ENCODE data around the gene REXO4. TPM values are rescaled to one million over a fixed set of nuclear protein-coding genes. Genes with fewer than 3 reads are reported as not detected.
"Not testable (repeated sequence)": the region's sequence is repeated elsewhere in the genome, so short reads cannot be mapped to it uniquely, and the experiment has no call there.

Gene REXO4
- total and polyA plus RNA-seq, 12 donors, result 18.9 to 27.6 (median 22.8) TPM

GRCh38 chr9:133393399-133393798 is 24.4 kb downstream of the REXO4 start:
- H3K9me3 ChIP-seq (replicated peaks in 1 of 3), result no peaks in the 10 kb centered on the region
- intact Hi-C loops (cut with DNase I), result no loop called here
- 73 to 85% (median 78%) methylated on average over 3 of the region's 3 CpGs for WGBS, 4 donors
- no peaks in the 10 kb centered on the region for H3K36me3 ChIP-seq (replicated peaks in 1 of 2)
- peaks cover 7% of the 10 kb centered on the region for H3K27me3 ChIP-seq
- no peaks in the 10 kb centered on the region for H3K4me1 ChIP-seq (replicated peaks in 1 of 2)
- no peak overlapping the region for H3K27ac ChIP-seq
- no peak for TF ChIP-seq POLR2A (IDR thresholded peaks at IDR 0.05)
- TF ChIP-seq, protein P1, sequence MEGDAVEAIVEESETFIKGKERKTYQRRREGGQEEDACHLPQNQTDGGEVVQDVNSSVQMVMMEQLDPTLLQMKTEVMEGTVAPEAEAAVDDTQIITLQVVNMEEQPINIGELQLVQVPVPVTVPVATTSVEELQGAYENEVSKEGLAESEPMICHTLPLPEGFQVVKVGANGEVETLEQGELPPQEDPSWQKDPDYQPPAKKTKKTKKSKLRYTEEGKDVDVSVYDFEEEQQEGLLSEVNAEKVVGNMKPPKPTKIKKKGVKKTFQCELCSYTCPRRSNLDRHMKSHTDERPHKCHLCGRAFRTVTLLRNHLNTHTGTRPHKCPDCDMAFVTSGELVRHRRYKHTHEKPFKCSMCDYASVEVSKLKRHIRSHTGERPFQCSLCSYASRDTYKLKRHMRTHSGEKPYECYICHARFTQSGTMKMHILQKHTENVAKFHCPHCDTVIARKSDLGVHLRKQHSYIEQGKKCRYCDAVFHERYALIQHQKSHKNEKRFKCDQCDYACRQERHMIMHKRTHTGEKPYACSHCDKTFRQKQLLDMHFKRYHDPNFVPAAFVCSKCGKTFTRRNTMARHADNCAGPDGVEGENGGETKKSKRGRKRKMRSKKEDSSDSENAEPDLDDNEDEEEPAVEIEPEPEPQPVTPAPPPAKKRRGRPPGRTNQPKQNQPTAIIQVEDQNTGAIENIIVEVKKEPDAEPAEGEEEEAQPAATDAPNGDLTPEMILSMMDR (IDR thresholded peaks at IDR 0.05), result no peak
- H3K4me3 ChIP-seq, result no peak overlapping the region
- DNase-seq, result no peak

DNA sequence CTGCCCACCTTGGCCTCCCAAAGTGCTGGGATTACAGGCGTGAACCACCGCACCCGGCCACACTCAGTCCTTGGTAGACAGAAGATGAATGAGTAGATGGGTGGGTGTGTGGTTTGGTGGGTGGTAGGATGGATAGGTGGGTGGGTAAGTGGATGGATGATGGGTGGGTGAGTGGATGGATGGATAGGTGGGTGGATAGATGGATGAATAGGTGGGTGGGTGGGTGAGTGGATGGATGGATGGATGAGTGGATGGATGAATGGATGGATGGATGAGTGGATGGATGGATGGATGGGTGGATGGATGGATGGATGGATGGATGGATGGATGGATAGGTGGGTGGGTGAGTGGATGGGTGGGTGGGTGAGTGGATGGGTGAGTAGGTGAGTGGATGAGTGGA is 25.5 kb downstream of the REXO4 start:
- H3K27ac ChIP-seq; H3K36me3 ChIP-seq (replicated peaks in 1 of 2); intact Hi-C loops (cut with DNase I); H3K27me3 ChIP-seq; H3K4me1 ChIP-seq (replicated peaks in 1 of 2); H3K4me3 ChIP-seq; H3K9me3 ChIP-seq (replicated peaks in 1 of 3); DNase-seq: not testable (repeated sequence)
- WGBS, 4 donors, result 89 to 94% (median 91%) methylated on average over 3 of the region's 3 CpGs

GRCh38 chr9:133391449-133391848 is 26.4 kb downstream of the REXO4 start:
- 31 to 71% (median 64%) methylated on average over 1 to 3 of the region's 4 CpGs for WGBS, 4 donors
- DNase-seq; H3K4me1 ChIP-seq (replicated peaks in 1 of 2); H3K4me3 ChIP-seq; H3K27me3 ChIP-seq; H3K27ac ChIP-seq; H3K9me3 ChIP-seq (replicated peaks in 1 of 3); intact Hi-C loops (cut with DNase I); H3K36me3 ChIP-seq (replicated peaks in 1 of 2): not testable (repeated sequence)

- H3K27ac ChIP-seq, result no peak overlapping the region
- TF ChIP-seq, protein P1 (IDR thresholded peaks at IDR 0.05), result no peak
- no peak for TF ChIP-seq POLR2A (IDR thresholded peaks at IDR 0.05)
- 79 to 82% (median 80%) methylated on average over 6 to 7 of the region's 7 CpGs for WGBS, 4 donors
- DNase-seq, result no peak
- H3K4me3 ChIP-seq, result no peak overlapping the region
- H3K36me3 ChIP-seq (replicated peaks in 1 of 2), result no peaks in the 10 kb centered on the region
- H3K9me3 ChIP-seq (replicated peaks in 1 of 3), result no peaks in the 10 kb centered on the region
- no peaks in the 10 kb centered on the region for H3K4me1 ChIP-seq (replicated peaks in 1 of 2)
- intact Hi-C loops (cut with DNase I), result no loop called here
- H3K27me3 ChIP-seq, result peaks cover 2% of the 10 kb centered on the region
These were observed 27.1 kb downstream of the REXO4 start for GRCh38 chr9:133390713-133391112.

DNA sequence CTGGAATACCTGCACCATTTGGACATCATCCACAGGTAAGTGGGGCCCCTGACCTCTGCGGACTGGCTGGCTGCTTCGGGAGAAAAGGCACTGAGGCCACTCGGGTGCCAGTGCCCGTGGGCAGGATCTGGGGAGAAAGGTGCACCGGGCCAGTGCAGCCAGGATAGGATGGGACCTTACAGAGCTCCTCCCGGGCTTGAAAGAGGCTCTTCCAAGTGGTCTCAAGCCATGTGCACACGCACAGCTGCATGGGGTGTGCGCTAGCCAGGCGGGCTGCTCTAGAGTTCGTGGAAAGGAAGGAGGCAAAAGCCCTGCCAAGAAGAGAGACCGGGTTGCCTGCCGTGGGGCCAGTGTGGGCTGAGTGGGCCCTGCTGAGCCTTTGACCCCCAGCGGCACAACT is 28.2 kb downstream of the REXO4 start:
- intact Hi-C loops (cut with DNase I), result no loop called here
- no peak for DNase-seq
- no peaks in the 10 kb centered on the region for H3K36me3 ChIP-seq (replicated peaks in 1 of 2)
- no peak overlapping the region for H3K4me3 ChIP-seq
- no peaks in the 10 kb centered on the region for H3K4me1 ChIP-seq (replicated peaks in 1 of 2)
- no peak for TF ChIP-seq POLR2A (IDR thresholded peaks at IDR 0.05)
- TF ChIP-seq, protein P1 (IDR thresholded peaks at IDR 0.05), result no peak
- no peaks in the 10 kb centered on the region for H3K27me3 ChIP-seq
- H3K9me3 ChIP-seq (replicated peaks in 1 of 3), result no peaks in the 10 kb centered on the region
- no peak overlapping the region for H3K27ac ChIP-seq
- 76 to 89% (median 87%) methylated on average over 8 to 13 of the region's 13 CpGs for WGBS, 4 donors

Measured in adrenal gland (tissue), 12 donors.